ENCODE results near the gene WDFY4. TPM values are rescaled to one million over a fixed set of nuclear protein-coding genes. Genes with fewer than 3 reads are reported as not detected.

WDFY4 gene
- total and polyA plus RNA-seq, 2 donors (not counting 3 experiments of a cell fraction or from before 2014, with no cell fraction given) = 10.1 to 10.2 TPM

GRCh38 chr10:48773580-48773979, 88.9 kb downstream of the WDFY4 start:
- Histone ChIP-seq H3K9ac (replicated peaks; ENCODE audit: extremely low read depth, insufficient read depth, low read length) (no peak overlapping the region), H3K79me2 (ENCODE audit: control insufficient read depth, insufficient read depth, low read length) (no peaks in the 10 kb centered on the region), H3K36me3 (ENCODE audit: control insufficient read depth in 2 of 2, extremely low read depth in 1 of 2, insufficient read depth in 2 of 2, low read length in 2 of 2) (no peaks in the 10 kb centered on the region), H3K4me1 (ENCODE audit: control insufficient read depth, extremely low read depth, insufficient read depth, low read length) (no peaks in the 10 kb centered on the region), H3K4me3 (replicated peaks in 1 of 3; ENCODE audit: insufficient read depth in 1 of 3, low read depth in 1 of 3, low read length in 3 of 3) (no peak overlapping the region), H3K4me2 (ENCODE audit: insufficient read depth, low read length) (no peak overlapping the region), H4K20me1 (replicated peaks; ENCODE audit: control insufficient read depth, extremely low read depth, insufficient read depth, low read length) (no peaks in the 10 kb centered on the region), H3K9me3 (replicated peaks; ENCODE audit: control insufficient read depth, insufficient read depth, low read length) (no peaks in the 10 kb centered on the region), H2AFZ (ENCODE audit: low read depth, low read length) (no peak overlapping the region), H3K9me1 (replicated peaks; ENCODE audit: control insufficient read depth, extremely low read depth, insufficient read depth, low read length) (no peaks in the 10 kb centered on the region), H3K27me3 (ENCODE audit: control insufficient read depth in 2 of 2, insufficient read depth in 2 of 2, low read length in 2 of 2) (no peaks in the 10 kb centered on the region), H3K27ac (ENCODE audit: insufficient read depth, low read depth, low read length) (no peak overlapping the region)
- FAIRE-seq (no peak), DNase-seq (ENCODE audit: low read depth, low spot score) (no peak)
- intact Hi-C loops (cut with micrococcal nuclease) = no loop called here
- CTCF ChIA-PET = no interaction called here
- dilution Hi-C loops (cut with MboI; ENCODE audit: extremely low pct_ligation_motif_present, low sequenced_read_pairs) = no loop called here
- TF ChIP-seq FOS (IDR thresholded peaks at IDR 0.05; ENCODE audit: borderline replicate concordance, insufficient read depth, low read length) (no peak), EZH2 (IDR thresholded peaks at IDR 0.05; ENCODE audit: borderline replicate concordance, low read depth, low read length, severe bottlenecking) (no peak), MYC (IDR thresholded peaks at IDR 0.05; ENCODE audit: low read depth, low read length) (no peak), POLR2A (IDR thresholded peaks at IDR 0.05; ENCODE audit: low read depth, low read length) (no peak), CTCF (IDR thresholded peaks at IDR 0.05; ENCODE audit: extremely low read depth in 1 of 2, insufficient read depth in 1 of 2, low read depth in 1 of 2, low read length in 2 of 2) (no peak), JUN (IDR thresholded peaks at IDR 0.05; ENCODE audit: borderline replicate concordance, insufficient read depth, insufficient read length, low read depth) (no peak), POLR2AphosphoS5 (IDR thresholded peaks at IDR 0.05; ENCODE audit: insufficient read depth, low read depth, low read length) (no peak)
- TF ChIP-seq, protein P1, sequence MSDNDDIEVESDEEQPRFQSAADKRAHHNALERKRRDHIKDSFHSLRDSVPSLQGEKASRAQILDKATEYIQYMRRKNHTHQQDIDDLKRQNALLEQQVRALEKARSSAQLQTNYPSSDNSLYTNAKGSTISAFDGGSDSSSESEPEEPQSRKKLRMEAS (IDR thresholded peaks at IDR 0.05; ENCODE audit: insufficient read depth, insufficient read length) = no peak
- POLR2A ChIA-PET = no interaction called here
- no TSS peak for BruUV-seq (replicated peaks)
